Activated CD4-positive, alpha-beta memory T cell treated with anti-CD3 and anti-CD28 coated beads, Interleukin-2, amount 10 ng/mL, durations not matched to agents 7 days and 5 days (primary cell): Measurements from ENCODE around the gene DSCAML1. TPM values are rescaled to one million over a fixed set of nuclear protein-coding genes. Genes with fewer than 3 reads are reported as not detected.

ENCODE experiments used
- CTCF ChIA-PET: fragments of 350-600 bp; sonication (Branson Sonifier 250); formaldehyde crosslinking; loops from one replicate; lab custom pipeline; 2021; ENCODE audit warnings: antibody characterized with exemption, inconsistent platforms; lab: Charles Lee
- POLR2A ChIA-PET: fragments of 350-600 bp; sonication (Branson Sonifier 250); formaldehyde crosslinking; loops from one replicate; lab custom pipeline; 2021; ENCODE audit warnings: antibody characterized with exemption; lab: Charles Lee
- DNase-seq: peaks from one replicate; pipeline ENCODE4 v3.0.0-alpha.2; 2020
- H3K27ac Mint-ChIP-seq: one replicate; pipeline ENCODE4 v1.8.0; 2021; ENCODE audit warnings: mild to moderate bottlenecking, mixed read lengths
- H3K27me3 Mint-ChIP-seq: one replicate; pipeline ENCODE4 v1.8.0; 2021; ENCODE audit warnings: mixed read lengths
- H3K36me3 Mint-ChIP-seq: one replicate; pipeline ENCODE4 v1.8.0; 2021; ENCODE audit warnings: low read depth, mixed read lengths
- H3K4me1 Mint-ChIP-seq: one replicate; pipeline ENCODE4 v1.8.0; 2021; ENCODE audit warnings: mixed read lengths
- H3K4me3 Mint-ChIP-seq: one replicate; pipeline ENCODE4 v1.8.0; 2021; ENCODE audit warnings: mild to moderate bottlenecking, mixed read lengths
- H3K9me3 Mint-ChIP-seq: one replicate; pipeline ENCODE4 v1.8.0; 2021; ENCODE audit warnings: mixed read lengths
- total RNA-seq, 2 experiments: library from RNA; stranded (reverse); gene quantifications; one replicate each; pipeline ENCODE4 v1.2.3, GENCODE V29; 2021

DSCAML1 gene
- total RNA-seq, 2 experiments from 2014 or later, result 0.03 TPM; not detected in 1

- no peak overlapping the region for H3K4me3 Mint-ChIP-seq
- POLR2A ChIA-PET, result no interaction called here
- H3K4me1 Mint-ChIP-seq, result peaks cover 9% of the 10 kb centered on the region
- CTCF ChIA-PET, result no interaction called here
- DNase-seq, result no peak
- H3K27ac Mint-ChIP-seq, result no peak overlapping the region
- H3K36me3 Mint-ChIP-seq, result no peaks in the 10 kb centered on the region
- H3K27me3 Mint-ChIP-seq, result peaks cover 19% of the 10 kb centered on the region
- no peaks in the 10 kb centered on the region for H3K9me3 Mint-ChIP-seq
Observed at GRCh38 chr11:117701781-117702180, 95.2 kb downstream of the DSCAML1 start.

GRCh38 chr11:117700551-117700950 is 96.5 kb downstream of the DSCAML1 start:
- Mint-ChIP-seq H3K4me3 (no peak overlapping the region), H3K27me3 (peaks cover 19% of the 10 kb centered on the region), H3K9me3 (no peaks in the 10 kb centered on the region), H3K27ac (no peak overlapping the region), H3K4me1 (peaks cover 9% of the 10 kb centered on the region), H3K36me3 (no peaks in the 10 kb centered on the region)
- DNase-seq, result no peak
- ChIA-PET CTCF (no interaction called here), POLR2A (no interaction called here)

- Mint-ChIP-seq H3K9me3 (no peaks in the 10 kb centered on the region), H3K4me3 (no peak overlapping the region), H3K4me1 (peaks cover 8% of the 10 kb centered on the region), H3K27me3 (peaks cover 19% of the 10 kb centered on the region), H3K36me3 (no peaks in the 10 kb centered on the region), H3K27ac (no peak overlapping the region)
- DNase-seq, result no peak
- CTCF ChIA-PET, result no interaction called here
- POLR2A ChIA-PET, result no interaction called here
Observed at GRCh38 chr11:117697319-117697718, 99.7 kb downstream of the DSCAML1 start.

GRCh38 chr11:117696540-117696939 is 100.5 kb downstream of the DSCAML1 start:
- Mint-ChIP-seq H3K4me3 (no peak overlapping the region), H3K36me3 (no peaks in the 10 kb centered on the region), H3K4me1 (no peaks in the 10 kb centered on the region), H3K27me3 (peaks cover 14% of the 10 kb centered on the region), H3K27ac (no peak overlapping the region), H3K9me3 (no peaks in the 10 kb centered on the region)
- no peak for DNase-seq
- ChIA-PET CTCF (interaction anchor here (0.7 kb wide), 1 partner anchor 357 kb away, joined by 3 read pairs; no protein-coding TSS in a partner anchor), POLR2A (no interaction called here)

- CTCF ChIA-PET, result no interaction called here
- H3K27me3 Mint-ChIP-seq, result peaks cover 11% of the 10 kb centered on the region
- no peaks in the 10 kb centered on the region for H3K4me1 Mint-ChIP-seq
Observed at GRCh38 chr11:117693344-117693743, 103.7 kb downstream of the DSCAML1 start.

GRCh38 chr11:117691516-117691915 is 105.5 kb downstream of the DSCAML1 start:
- no peaks in the 10 kb centered on the region for H3K9me3 Mint-ChIP-seq
- H3K4me1 Mint-ChIP-seq, result no peaks in the 10 kb centered on the region
- no peaks in the 10 kb centered on the region for H3K36me3 Mint-ChIP-seq
- H3K27me3 Mint-ChIP-seq, result peaks cover 15% of the 10 kb centered on the region
- no peak overlapping the region for H3K4me3 Mint-ChIP-seq
- ChIA-PET CTCF (no interaction called here), POLR2A (no interaction called here)
- no peak for DNase-seq
- no peak overlapping the region for H3K27ac Mint-ChIP-seq

More at GRCh38 chr11:117693344-117693743, 103.7 kb downstream of the DSCAML1 start:
- no peak overlapping the region for H3K4me3 Mint-ChIP-seq
- POLR2A ChIA-PET, result no interaction called here
- no peak for DNase-seq
- no peak overlapping the region for H3K27ac Mint-ChIP-seq
- H3K36me3 Mint-ChIP-seq, result no peaks in the 10 kb centered on the region
- H3K9me3 Mint-ChIP-seq, result no peaks in the 10 kb centered on the region

- Mint-ChIP-seq H3K4me3 (no peak overlapping the region), H3K27ac (no peak overlapping the region), H3K36me3 (no peaks in the 10 kb centered on the region), H3K9me3 (no peaks in the 10 kb centered on the region), H3K4me1 (no peaks in the 10 kb centered on the region), H3K27me3 (peaks cover 15% of the 10 kb centered on the region)
- DNase-seq, result no peak
- CTCF ChIA-PET, result no interaction called here
- POLR2A ChIA-PET, result no interaction called here
Observed at GRCh38 chr11:117691218-117691514, 105.8 kb downstream of the DSCAML1 start.

GRCh38 chr11:117690484-117691217 is 106.4 kb downstream of the DSCAML1 start:
- ChIA-PET CTCF (no interaction called here), POLR2A (no interaction called here)
- H3K9me3 Mint-ChIP-seq, result no peaks in the 10 kb centered on the region
- H3K27ac Mint-ChIP-seq, result no peak overlapping the region
- H3K36me3 Mint-ChIP-seq, result no peaks in the 10 kb centered on the region
- no peak for DNase-seq
- no peak overlapping the region for H3K4me3 Mint-ChIP-seq
- H3K4me1 Mint-ChIP-seq, result no peaks in the 10 kb centered on the region
- peaks cover 15% of the 10 kb centered on the region for H3K27me3 Mint-ChIP-seq

GRCh38 chr11:117688255-117688797 is 108.7 kb downstream of the DSCAML1 start:
- no peaks in the 10 kb centered on the region for H3K9me3 Mint-ChIP-seq
- H3K4me1 Mint-ChIP-seq, result no peaks in the 10 kb centered on the region
- H3K36me3 Mint-ChIP-seq, result no peaks in the 10 kb centered on the region
- H3K4me3 Mint-ChIP-seq, result no peak overlapping the region
- no peak overlapping the region for H3K27ac Mint-ChIP-seq
- CTCF ChIA-PET, result no interaction called here
- no peak for DNase-seq
- POLR2A ChIA-PET, result no interaction called here
- H3K27me3 Mint-ChIP-seq, result peaks cover 14% of the 10 kb centered on the region

- H3K4me1 Mint-ChIP-seq, result no peaks in the 10 kb centered on the region
- ChIA-PET CTCF (no interaction called here), POLR2A (no interaction called here)
- H3K36me3 Mint-ChIP-seq, result no peaks in the 10 kb centered on the region
- H3K27ac Mint-ChIP-seq, result no peak overlapping the region
- H3K9me3 Mint-ChIP-seq, result no peaks in the 10 kb centered on the region
- H3K27me3 Mint-ChIP-seq, result peaks cover 10% of the 10 kb centered on the region
- no peak for DNase-seq
- H3K4me3 Mint-ChIP-seq, result no peak overlapping the region
Observed at GRCh38 chr11:117687776-117688175, 109.2 kb downstream of the DSCAML1 start.

- Mint-ChIP-seq H3K9me3 (no peaks in the 10 kb centered on the region), H3K4me1 (no peaks in the 10 kb centered on the region), H3K27ac (no peak overlapping the region), H3K36me3 (no peaks in the 10 kb centered on the region), H3K4me3 (no peak overlapping the region), H3K27me3 (peaks cover 6% of the 10 kb centered on the region)
- DNase-seq, result no peak
- POLR2A ChIA-PET, result no interaction called here
- CTCF ChIA-PET, result no interaction called here
Observed at GRCh38 chr11:117686711-117687110, 110.3 kb downstream of the DSCAML1 start.

GRCh38 chr11:117685566-117685965 is 111.5 kb downstream of the DSCAML1 start:
- no peak overlapping the region for H3K4me3 Mint-ChIP-seq
- peaks cover 6% of the 10 kb centered on the region for H3K27me3 Mint-ChIP-seq
- H3K4me1 Mint-ChIP-seq, result no peaks in the 10 kb centered on the region
- no peak for DNase-seq
- ChIA-PET CTCF (no interaction called here), POLR2A (no interaction called here)
- H3K36me3 Mint-ChIP-seq, result no peaks in the 10 kb centered on the region
- no peaks in the 10 kb centered on the region for H3K9me3 Mint-ChIP-seq
- no peak overlapping the region for H3K27ac Mint-ChIP-seq

GRCh38 chr11:117684731-117685130 is 112.3 kb downstream of the DSCAML1 start:
- Mint-ChIP-seq H3K4me3 (no peak overlapping the region), H3K4me1 (no peaks in the 10 kb centered on the region), H3K36me3 (no peaks in the 10 kb centered on the region), H3K9me3 (no peaks in the 10 kb centered on the region), H3K27me3 (peaks cover 6% of the 10 kb centered on the region), H3K27ac (no peak overlapping the region)
- ChIA-PET POLR2A (no interaction called here), CTCF (no interaction called here)
- DNase-seq, result no peak

GRCh38 chr11:117684111-117684510 is 112.9 kb downstream of the DSCAML1 start:
- ChIA-PET POLR2A (no interaction called here), CTCF (no interaction called here)
- no peak overlapping the region for H3K27ac Mint-ChIP-seq
- peaks cover 6% of the 10 kb centered on the region for H3K27me3 Mint-ChIP-seq
- no peak overlapping the region for H3K4me3 Mint-ChIP-seq
- DNase-seq, result no peak
- no peaks in the 10 kb centered on the region for H3K4me1 Mint-ChIP-seq
- H3K9me3 Mint-ChIP-seq, result no peaks in the 10 kb centered on the region
- H3K36me3 Mint-ChIP-seq, result no peaks in the 10 kb centered on the region
